ENCODE results near the gene ELF3.

DNA sequence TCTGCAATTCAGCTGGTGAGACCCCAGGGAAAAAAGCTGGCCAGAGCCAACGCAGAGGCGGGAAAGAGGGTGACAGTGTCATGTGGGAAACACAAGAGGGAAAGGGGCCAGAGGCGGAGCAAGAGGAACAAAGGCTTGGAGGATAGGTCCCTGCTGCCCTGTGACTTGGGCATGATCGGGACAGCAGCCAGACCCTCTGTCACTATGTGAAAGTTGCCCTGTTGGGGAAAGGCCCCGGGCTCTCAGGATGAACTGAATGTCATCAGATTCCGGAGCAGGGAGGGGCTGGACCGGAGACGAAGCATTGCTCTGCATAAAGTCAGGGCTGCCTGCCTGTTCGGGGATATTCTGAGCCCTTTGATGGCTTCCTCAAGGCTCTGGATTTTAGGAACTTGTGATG is 5.7 kb upstream of the ELF3 start:
- TF ChIP-seq CTCF (conservative IDR thresholded peaks at IDR 0.05; ENCODE audit: low read length) = no peak
- no peak for TF ChIP-seq EZH2phosphoT487 (IDR thresholded peaks at IDR 0.05; ENCODE audit: borderline replicate concordance, low read depth, low read length)
